Measurements from ENCODE around the gene CUBN. TPM values are rescaled to one million over a fixed set of nuclear protein-coding genes. Genes with fewer than 3 reads are reported as not detected.

Gene CUBN
- total and polyA plus RNA-seq, 12 donors, result 0.41 to 9.3 (median 1.3) TPM

- no peaks in the 10 kb centered on the region for H3K36me3 ChIP-seq (replicated peaks in 1 of 2)
- no peaks in the 10 kb centered on the region for H3K27me3 ChIP-seq
- no peak overlapping the region for H3K4me3 ChIP-seq
- H3K9me3 ChIP-seq (replicated peaks in 1 of 3), result peaks cover 0 to 4% (median 0%) of the 10 kb centered on the region in 3 donors
- intact Hi-C loops (cut with DNase I), result no loop called here
- WGBS, 4 donors, result 79 to 88% (median 83%) methylated on average over 3 of the region's 3 CpGs
- H3K4me1 ChIP-seq (replicated peaks in 1 of 2), result no peaks in the 10 kb centered on the region
- no peak for DNase-seq
- H3K27ac ChIP-seq, result no peak overlapping the region
- TF ChIP-seq CTCF (IDR thresholded peaks at IDR 0.05) (no peak), POLR2A (IDR thresholded peaks at IDR 0.05) (no peak)
These were observed 76.1 kb downstream of the CUBN start for GRCh38 chr10:17053513-17053912.

- H3K4me3 ChIP-seq, result no peak overlapping the region
- no peak overlapping the region for H3K27ac ChIP-seq
- intact Hi-C loops (cut with DNase I), result no loop called here
- no peak for TF ChIP-seq POLR2A (IDR thresholded peaks at IDR 0.05)
- no peak for TF ChIP-seq CTCF (IDR thresholded peaks at IDR 0.05)
- H3K36me3 ChIP-seq (replicated peaks in 1 of 2), result no peaks in the 10 kb centered on the region
- no peak for DNase-seq
- H3K4me1 ChIP-seq (replicated peaks in 1 of 2), result no peaks in the 10 kb centered on the region
- peaks cover 0 to 4% (median 0%) of the 10 kb centered on the region in 3 donors for H3K9me3 ChIP-seq (replicated peaks in 1 of 3)
- H3K27me3 ChIP-seq, result no peaks in the 10 kb centered on the region
These were observed 76.5 kb downstream of the CUBN start for GRCh38 chr10:17053061-17053460.

GRCh38 chr10:17051851-17052250, 77.8 kb downstream of the CUBN start:
- H3K4me1 ChIP-seq (replicated peaks in 1 of 2), result no peaks in the 10 kb centered on the region
- H3K9me3 ChIP-seq (replicated peaks in 1 of 3), result peaks cover 0 to 4% (median 0%) of the 10 kb centered on the region in 3 donors
- H3K27me3 ChIP-seq, result no peaks in the 10 kb centered on the region
- intact Hi-C loops (cut with DNase I), result no loop called here
- H3K27ac ChIP-seq, result no peak overlapping the region
- TF ChIP-seq POLR2A (IDR thresholded peaks at IDR 0.05) (no peak), CTCF (IDR thresholded peaks at IDR 0.05) (no peak)
- H3K36me3 ChIP-seq (replicated peaks in 1 of 2), result no peaks in the 10 kb centered on the region
- no peak overlapping the region for H3K4me3 ChIP-seq
- 85 to 90% (median 87%) methylated on average over 3 of the region's 3 CpGs for WGBS, 4 donors
- DNase-seq, result no peak

GRCh38 chr10:17049195-17049594, 80.4 kb downstream of the CUBN start:
- no peak overlapping the region for H3K4me3 ChIP-seq
- H3K27ac ChIP-seq, result no peak overlapping the region
- intact Hi-C loops (cut with DNase I), result no loop called here
- WGBS, 4 donors, result 41 to 72% (median 50%) methylated on average over 1 of the region's 1 CpG
- TF ChIP-seq POLR2A (IDR thresholded peaks at IDR 0.05) (no peak), CTCF (IDR thresholded peaks at IDR 0.05) (no peak)
- H3K4me1 ChIP-seq (replicated peaks in 1 of 2), result no peaks in the 10 kb centered on the region
- H3K27me3 ChIP-seq, result no peaks in the 10 kb centered on the region
- H3K36me3 ChIP-seq (replicated peaks in 1 of 2), result no peaks in the 10 kb centered on the region
- no peak for DNase-seq
- peaks cover 0 to 4% (median 0%) of the 10 kb centered on the region in 3 donors for H3K9me3 ChIP-seq (replicated peaks in 1 of 3)
